H1 (cell line): ENCODE data around the gene EIF4E1B. TPM values are rescaled to one million over a fixed set of nuclear protein-coding genes. Genes with fewer than 3 reads are reported as not detected.

ENCODE experiments used
- ATF2 ChIP-seq: IDR thresholded peaks from 2 replicates; pipeline ENCODE4 v1.6.1; 2012; ENCODE audit warnings: low read length, inconsistent platforms
- CHD7 ChIP-seq: fragments of 300-600 bp; sonication (generic); IDR thresholded peaks from 2 replicates; pipeline ENCODE4 v1.7.1; 2012; ENCODE audit warnings: low read length, moderate library complexity, mild to moderate bottlenecking, inconsistent platforms; ENCODE audit not compliant: insufficient replicate concordance
- RNF2 ChIP-seq: fragments of 200-900, 300-1000 bp; sonication (generic); IDR thresholded peaks from 2 replicates; pipeline ENCODE4 v1.7.1; 2016; ENCODE audit warnings: borderline replicate concordance, low read depth, mild to moderate bottlenecking, antibody characterized with exemption, low read length; ENCODE audit not compliant: poor library complexity, severe bottlenecking; ENCODE audit errors: missing control alignments
- RXRA ChIP-seq: IDR thresholded peaks from 2 replicates; pipeline ENCODE4 v1.6.1; 2011; ENCODE audit warnings: low read depth, mild to moderate bottlenecking, low read length, moderate library complexity; ENCODE audit not compliant: insufficient read depth
- SIN3A ChIP-seq, 2 experiments: IDR thresholded peaks in 1 of 2; conservative IDR thresholded peaks in 1 of 2; 2 replicates each; pipeline ENCODE4 v1.6.1; 2011 to 2012; ENCODE audit warnings: low read length in 2 of 2, improper control_type of control experiment in 1 of 2, low read depth in 1 of 2, mild to moderate bottlenecking in 1 of 2
- SP2 ChIP-seq: IDR thresholded peaks from 2 replicates; pipeline ENCODE4 v1.6.1; 2012; ENCODE audit warnings: mild to moderate bottlenecking, low read length, inconsistent platforms
- polyA plus RNA-seq, 7 experiments: library from polyadenylated mRNA; depleted of rRNA in 3 of 7; stranded (reverse) in 5 of 7; unstranded in 2 of 7; fragments of >200 nt in 5 of 7; fragments of 200-250 nt in 2 of 7; gene quantifications; 1 replicate in 5 of 7; 2 replicates in 1 of 7; 4 replicates in 1 of 7; pipeline versions ENCODE4 v1.2.1 to v1.2.3, GENCODE V29; 2011 to 2013; ENCODE audit warnings: missing spikeins in 2 of 7, mixed read lengths in 2 of 7
- total RNA-seq: library from RNA; stranded (reverse); fragmentation: NEBNext Ultra II Directional; extraction: Animal tissue kit (Norgen Biotek cat#: 25700); gene quantifications from 2 replicates; pipeline ENCODE4 v1.2.1, GENCODE V29; 2021
- TF ChIP-seq, protein P1 (sequence below): IDR thresholded peaks from 2 replicates; pipeline ENCODE4 v1.6.1; 2011; ENCODE audit warnings: low read length, improper control_type of control experiment

EIF4E1B gene
- total and polyA plus RNA-seq, 2 of the 8 experiments (the other 6 are each of a cell fraction or from before 2014, with no cell fraction given), result 0.97 to 1.3 TPM

DNA sequence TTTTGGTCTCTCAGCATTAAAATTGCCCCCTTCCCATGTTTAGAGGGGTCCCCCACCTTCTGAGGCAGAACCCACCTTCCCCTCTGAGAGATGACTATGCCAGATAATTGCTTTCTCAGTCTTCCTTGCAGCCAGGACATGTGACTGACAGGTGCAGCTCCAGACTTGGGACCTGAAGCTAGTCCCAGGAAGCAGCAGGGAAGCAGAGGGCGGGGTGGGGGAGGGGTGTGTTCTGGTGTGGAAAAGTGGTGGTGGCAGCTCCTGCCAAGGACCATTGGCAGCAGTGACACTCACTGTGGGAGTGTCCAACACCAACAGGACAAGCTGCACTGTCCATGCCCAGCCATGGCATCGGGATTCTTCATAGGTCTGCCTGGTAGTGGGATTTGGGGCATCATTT lies 2.3 kb downstream of the EIF4E1B start (continued):
- TF ChIP-seq CHD7 (no peak), SP2 (no peak), SIN3A (conservative IDR thresholded peaks at IDR 0.05 in 1 of 2, IDR thresholded peaks at IDR 0.05 in 1 of 2; ENCODE audit: low read depth in 1 of 2, low read length in 2 of 2) (no peak), ATF2 (no peak), RNF2 (no peak), RXRA (no peak)
- TF ChIP-seq, protein P1, sequence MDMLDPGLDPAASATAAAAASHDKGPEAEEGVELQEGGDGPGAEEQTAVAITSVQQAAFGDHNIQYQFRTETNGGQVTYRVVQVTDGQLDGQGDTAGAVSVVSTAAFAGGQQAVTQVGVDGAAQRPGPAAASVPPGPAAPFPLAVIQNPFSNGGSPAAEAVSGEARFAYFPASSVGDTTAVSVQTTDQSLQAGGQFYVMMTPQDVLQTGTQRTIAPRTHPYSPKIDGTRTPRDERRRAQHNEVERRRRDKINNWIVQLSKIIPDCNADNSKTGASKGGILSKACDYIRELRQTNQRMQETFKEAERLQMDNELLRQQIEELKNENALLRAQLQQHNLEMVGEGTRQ, result no peak
